ENCODE data around the gene CRTAP. TPM values are rescaled to one million over a fixed set of nuclear protein-coding genes. Genes with fewer than 3 reads are reported as not detected.
A peak's percentile ranks its signal among the peaks of the same experiment; 100 is the strongest.
"Not testable (repeated sequence)": the region's sequence is repeated elsewhere in the genome, so short reads cannot be mapped to it uniquely, and the experiment has no call there.

CRTAP gene
- total RNA-seq, 4 donors from 2014 or later, result 180 to 394 (median 315) TPM

- no peaks in the 10 kb centered on the region for H3K4me1 ChIP-seq
- TF ChIP-seq CTCF (IDR thresholded peaks at IDR 0.05) (no peak), EP300 (IDR thresholded peaks at IDR 0.05) (no peak), POLR2A (IDR thresholded peaks at IDR 0.05) (no peak)
- DNase-seq (ENCODE audit: low spot score in 2 of 2), result no peak
- no peaks in the 10 kb centered on the region for H3K27me3 ChIP-seq
- H3K36me3 ChIP-seq, result no peaks in the 10 kb centered on the region
- H3K9me3 ChIP-seq, result no peaks in the 10 kb centered on the region
- H3K4me3 ChIP-seq, result no peak overlapping the region
- 86 to 87% methylated on average over 4 of the region's 4 CpGs for WGBS, 2 donors
- H3K27ac ChIP-seq, result no peak overlapping the region
Observed at GRCh38 chr3:33153782-33154181, 40.0 kb downstream of the CRTAP start.

- no peak for TF ChIP-seq CTCF (IDR thresholded peaks at IDR 0.05)
- TF ChIP-seq EP300 (IDR thresholded peaks at IDR 0.05), result no peak
- no peak for TF ChIP-seq POLR2A (IDR thresholded peaks at IDR 0.05)
- Histone ChIP-seq H3K4me1 (no peaks in the 10 kb centered on the region), H3K36me3 (no peaks in the 10 kb centered on the region), H3K9me3 (no peaks in the 10 kb centered on the region), H3K27ac (no peak overlapping the region), H3K4me3 (no peak overlapping the region), H3K27me3 (no peaks in the 10 kb centered on the region)
- WGBS, 2 donors, result 84 to 89% methylated on average over 3 of the region's 3 CpGs
- no peak for DNase-seq (ENCODE audit: low spot score in 2 of 2)
Observed at GRCh38 chr3:33155301-33155700, 41.5 kb downstream of the CRTAP start.

GRCh38 chr3:33159234-33159633, 45.4 kb downstream of the CRTAP start:
- no peak for DNase-seq (ENCODE audit: low spot score in 2 of 2)
- Histone ChIP-seq H3K4me3 (no peak overlapping the region), H3K4me1 (no peaks in the 10 kb centered on the region), H3K27me3 (no peaks in the 10 kb centered on the region), H3K36me3 (no peaks in the 10 kb centered on the region), H3K9me3 (no peaks in the 10 kb centered on the region), H3K27ac (no peak overlapping the region)
- WGBS, 2 donors, result 86 to 87% methylated on average over 4 of the region's 4 CpGs
- TF ChIP-seq POLR2A (IDR thresholded peaks at IDR 0.05), result no peak
- no peak for TF ChIP-seq EP300 (IDR thresholded peaks at IDR 0.05)
- TF ChIP-seq CTCF (IDR thresholded peaks at IDR 0.05), result no peak

GRCh38 chr3:33159981-33160380, 46.2 kb downstream of the CRTAP start:
- WGBS, 2 donors, result 80 to 87% methylated on average over 3 of the region's 3 CpGs
- Histone ChIP-seq H3K27me3 (no peaks in the 10 kb centered on the region), H3K4me1 (no peaks in the 10 kb centered on the region), H3K9me3 (no peaks in the 10 kb centered on the region), H3K27ac (no peak overlapping the region), H3K36me3 (no peaks in the 10 kb centered on the region), H3K4me3 (no peak overlapping the region)
- TF ChIP-seq EP300 (IDR thresholded peaks at IDR 0.05) (no peak), POLR2A (IDR thresholded peaks at IDR 0.05) (no peak), CTCF (IDR thresholded peaks at IDR 0.05) (no peak)
- no peak for DNase-seq (ENCODE audit: low spot score in 2 of 2)

GRCh38 chr3:33162621-33163020, 48.8 kb downstream of the CRTAP start:
- H3K4me3 ChIP-seq; DNase-seq (ENCODE audit: low spot score in 2 of 2); H3K9me3 ChIP-seq; H3K36me3 ChIP-seq; H3K4me1 ChIP-seq; H3K27me3 ChIP-seq; H3K27ac ChIP-seq: not testable (repeated sequence)
- WGBS, 2 donors, result 87% methylated on average over 5 of the region's 5 CpGs

GRCh38 chr3:33165372-33165771, 51.6 kb downstream of the CRTAP start:
- 87 to 89% methylated on average over 1 of the region's 1 CpG for WGBS, 2 donors
- peak in 1 of 2 donors; percentile 18 for TF ChIP-seq EP300 (IDR thresholded peaks at IDR 0.05)
- TF ChIP-seq POLR2A (IDR thresholded peaks at IDR 0.05), result no peak
- TF ChIP-seq CTCF (IDR thresholded peaks at IDR 0.05), result no peak
- DNase-seq (ENCODE audit: low spot score in 2 of 2), result no peak
- Histone ChIP-seq H3K4me1 (no peaks in the 10 kb centered on the region), H3K9me3 (no peaks in the 10 kb centered on the region), H3K4me3 (no peak overlapping the region), H3K27ac (no peak overlapping the region), H3K36me3 (no peaks in the 10 kb centered on the region), H3K27me3 (no peaks in the 10 kb centered on the region)

All from tibial nerve (tissue), 4 donors.